Liver (tissue), 9 donors: Measurements from ENCODE around the gene SLC1A3. TPM values are rescaled to one million over a fixed set of nuclear protein-coding genes. Genes with fewer than 3 reads are reported as not detected.
A peak's percentile ranks its signal among the peaks of the same experiment; 100 is the strongest.

ENCODE experiments used
- DNase-seq: peaks from one replicate; pipeline ENCODE4 v3.0.0-alpha.2; 2017; ENCODE audit warnings: low spot score
- H3K27ac ChIP-seq, 2 donors: one replicate each; pipeline ENCODE4 v1.7.0; 2013; ENCODE audit warnings: inconsistent platforms in 2 of 2, low read length in 2 of 2, control low read depth in 1 of 2, low read depth in 1 of 2, mild to moderate bottlenecking in 1 of 2
- H3K27me3 ChIP-seq, 4 donors: one replicate each; pipeline versions ENCODE4 v1.6.1 to v1.7.0; 2013; ENCODE audit warnings: low read length in 3 of 4, inconsistent platforms in 1 of 4, mild to moderate bottlenecking in 1 of 4, moderate library complexity in 1 of 4; ENCODE audit not compliant: control insufficient read depth in 4 of 4, insufficient read depth in 4 of 4
- H3K36me3 ChIP-seq, 4 donors: one replicate each; pipeline versions ENCODE4 v1.6.1 to v1.7.0; 2013; ENCODE audit warnings: low read length in 3 of 4, mild to moderate bottlenecking in 3 of 4, low read depth in 1 of 4, moderate library complexity in 1 of 4; ENCODE audit not compliant: control insufficient read depth in 4 of 4, insufficient read depth in 3 of 4
- H3K4me1 ChIP-seq, 4 donors: one replicate each; pipeline versions ENCODE4 v1.6.1 to v1.7.0; 2013; ENCODE audit warnings: low read length in 3 of 4, mild to moderate bottlenecking in 3 of 4, moderate library complexity in 1 of 4; ENCODE audit not compliant: control insufficient read depth in 4 of 4, insufficient read depth in 4 of 4
- H3K4me3 ChIP-seq, 3 donors: one replicate each; pipeline versions ENCODE4 v1.6.1 to v1.7.0; 2013; ENCODE audit warnings: low read length in 3 of 3, control low read depth in 1 of 3, low read depth in 1 of 3, mild to moderate bottlenecking in 1 of 3
- H3K9ac ChIP-seq, 2 donors: one replicate each; pipeline ENCODE4 v1.7.0; 2013; ENCODE audit warnings: low read length in 2 of 2, mild to moderate bottlenecking in 2 of 2, moderate library complexity in 2 of 2, control low read depth in 1 of 2, low read depth in 1 of 2
- H3K9me3 ChIP-seq, 4 donors: one replicate each; pipeline versions ENCODE4 v1.6.1 to v1.7.0; 2013; ENCODE audit warnings: low read length in 3 of 4; ENCODE audit not compliant: control insufficient read depth in 4 of 4
- EGR1 ChIP-seq, 2 donors: IDR thresholded peaks; 2 replicates each; pipeline ENCODE4 v1.6.1; 2016 to 2018; ENCODE audit warnings: antibody characterized with exemption in 2 of 2, low read depth in 2 of 2
- FOXA1 ChIP-seq: IDR thresholded peaks from 2 replicates; pipeline ENCODE4 v1.6.1; 2016; ENCODE audit warnings: antibody characterized with exemption
- FOXA2 ChIP-seq: IDR thresholded peaks from 2 replicates; pipeline ENCODE4 v1.6.1; 2016; ENCODE audit warnings: antibody characterized with exemption
- HNF4A ChIP-seq, 2 donors: conservative IDR thresholded peaks; 2 replicates each; pipeline ENCODE4 v1.6.1; 2016; ENCODE audit warnings: antibody characterized with exemption in 2 of 2, mild to moderate bottlenecking in 2 of 2
- JUND ChIP-seq, 2 donors: IDR thresholded peaks; 2 replicates each; pipeline ENCODE4 v1.6.1; 2016; ENCODE audit warnings: antibody characterized with exemption in 2 of 2
- MAX ChIP-seq: IDR thresholded peaks from 2 replicates; pipeline ENCODE4 v1.6.1; 2016; ENCODE audit warnings: antibody characterized with exemption
- NR2F2 ChIP-seq: IDR thresholded peaks from 2 replicates; pipeline ENCODE4 v1.6.1; 2016; ENCODE audit warnings: antibody characterized with exemption
- RAD21 ChIP-seq, 2 donors: IDR thresholded peaks; 2 replicates each; pipeline ENCODE4 v1.6.1; 2016; ENCODE audit warnings: antibody characterized with exemption in 2 of 2, mild to moderate bottlenecking in 2 of 2
- RXRA ChIP-seq, 2 donors: IDR thresholded peaks; 2 replicates each; pipeline ENCODE4 v1.6.1; 2017 to 2018; ENCODE audit warnings: antibody characterized with exemption in 2 of 2, mild to moderate bottlenecking in 1 of 2
- SP1 ChIP-seq: IDR thresholded peaks from 2 replicates; pipeline ENCODE4 v1.6.1; 2018; ENCODE audit warnings: antibody characterized with exemption, mild to moderate bottlenecking
- TAF1 ChIP-seq: conservative IDR thresholded peaks from 2 replicates; pipeline ENCODE4 v1.6.1; 2016; ENCODE audit warnings: antibody characterized with exemption, mild to moderate bottlenecking
- YY1 ChIP-seq: IDR thresholded peaks from 2 replicates; pipeline ENCODE4 v1.6.1; 2016; ENCODE audit warnings: antibody characterized with exemption, mild to moderate bottlenecking
- WGBS: extraction: QIAGEN DNeasy Blood & Tissue Kit; methylation state at CpG from one replicate; pipeline ENCODE4 v1.1.7; 2013; 5-methylcytosine and 5-hydroxymethylcytosine counted together
- polyA plus RNA-seq, 2 donors: library from polyadenylated mRNA; stranded (reverse) in 1 of 2; unstranded in 1 of 2; fragments of 200-250 nt in 1 of 2; fragments of >200 nt in 1 of 2; fragmentation: Nextera tagmentation in 1 of 2; extraction: Ambion mirVana in 1 of 2; gene quantifications; one replicate each; pipeline versions ENCODE4 v1.2.1 to v1.2.3, GENCODE V29; 2013 to 2015
- total RNA-seq, 2 donors: library from RNA; depleted of rRNA; stranded (reverse); fragments of >200 nt; gene quantifications; one replicate each; pipeline ENCODE4 v1.2.3, GENCODE V29; 2014
- TF ChIP-seq, protein P1 (sequence below): IDR thresholded peaks from 2 replicates; pipeline ENCODE4 v1.6.1; 2016; ENCODE audit warnings: antibody characterized with exemption
- TF ChIP-seq, protein P2 (sequence below): fragments of 150-350 bp; IDR thresholded peaks from 2 replicates; pipeline ENCODE4 v1.5.1; 2017; ENCODE audit warnings: improper control_type of control experiment, low read depth, low read length; ENCODE audit not compliant: missing input control
- donor health status: healthy.
- donor health status: healthy.
- donor health status: healthy.
- donor health status: healthy.
- donor health status: healthy.

SLC1A3 gene
- total and polyA plus RNA-seq, 4 donors, result 1.8 to 8.8 (median 2.8) TPM

- TF ChIP-seq YY1 (no peak), HNF4A (conservative IDR thresholded peaks at IDR 0.05) (no peak), JUND (IDR thresholded peaks at IDR 0.05) (no peak), FOXA2 (no peak)
- H3K9ac ChIP-seq, result no peak overlapping the region
- DNase-seq, result no peak
- no peaks in the 10 kb centered on the region for H3K27me3 ChIP-seq
- H3K27ac ChIP-seq, result no peak overlapping the region
- H3K9me3 ChIP-seq, result no peaks in the 10 kb centered on the region
- peaks cover 2 to 9% (median 5%) of the 10 kb centered on the region in 4 donors for H3K4me1 ChIP-seq
- 85% methylated on average over 13 of the region's 13 CpGs for WGBS
- H3K36me3 ChIP-seq, result no peaks in the 10 kb centered on the region
- H3K4me3 ChIP-seq, result no peak overlapping the region
Observed at GRCh38 chr5:36685631-36686288, 79.4 kb downstream of the SLC1A3 start.

GRCh38 chr5:36686881-36687280 lies 80.5 kb downstream of the SLC1A3 start:
- Histone ChIP-seq H3K36me3 (no peaks in the 10 kb centered on the region), H3K4me1 (peaks cover 2 to 9% (median 5%) of the 10 kb centered on the region in 4 donors), H3K27ac (no peak overlapping the region), H3K9me3 (no peaks in the 10 kb centered on the region), H3K27me3 (no peaks in the 10 kb centered on the region), H3K4me3 (no peak overlapping the region), H3K9ac (no peak overlapping the region)
- DNase-seq, result no peak
- 72% methylated on average over 3 of the region's 3 CpGs for WGBS
- no peak for TF ChIP-seq EGR1 (IDR thresholded peaks at IDR 0.05; ENCODE audit: low read depth in 2 of 2)
- no peak for TF ChIP-seq TAF1
- no peak for TF ChIP-seq FOXA1
- no peak for TF ChIP-seq FOXA2
- no peak for TF ChIP-seq YY1
- peak; percentile 16 to 21 for TF ChIP-seq HNF4A (conservative IDR thresholded peaks at IDR 0.05)

- no peaks in the 10 kb centered on the region for H3K27me3 ChIP-seq
- H3K9ac ChIP-seq, result no peak overlapping the region
- 90% methylated on average over 6 of the region's 6 CpGs for WGBS
- no peaks in the 10 kb centered on the region for H3K36me3 ChIP-seq
- H3K9me3 ChIP-seq, result no peaks in the 10 kb centered on the region
- DNase-seq, result no peak
- no peak overlapping the region for H3K27ac ChIP-seq
- no peak overlapping the region for H3K4me3 ChIP-seq
- peaks cover 2 to 13% (median 6%) of the 10 kb centered on the region in 4 donors for H3K4me1 ChIP-seq
- TF ChIP-seq, protein P1, sequence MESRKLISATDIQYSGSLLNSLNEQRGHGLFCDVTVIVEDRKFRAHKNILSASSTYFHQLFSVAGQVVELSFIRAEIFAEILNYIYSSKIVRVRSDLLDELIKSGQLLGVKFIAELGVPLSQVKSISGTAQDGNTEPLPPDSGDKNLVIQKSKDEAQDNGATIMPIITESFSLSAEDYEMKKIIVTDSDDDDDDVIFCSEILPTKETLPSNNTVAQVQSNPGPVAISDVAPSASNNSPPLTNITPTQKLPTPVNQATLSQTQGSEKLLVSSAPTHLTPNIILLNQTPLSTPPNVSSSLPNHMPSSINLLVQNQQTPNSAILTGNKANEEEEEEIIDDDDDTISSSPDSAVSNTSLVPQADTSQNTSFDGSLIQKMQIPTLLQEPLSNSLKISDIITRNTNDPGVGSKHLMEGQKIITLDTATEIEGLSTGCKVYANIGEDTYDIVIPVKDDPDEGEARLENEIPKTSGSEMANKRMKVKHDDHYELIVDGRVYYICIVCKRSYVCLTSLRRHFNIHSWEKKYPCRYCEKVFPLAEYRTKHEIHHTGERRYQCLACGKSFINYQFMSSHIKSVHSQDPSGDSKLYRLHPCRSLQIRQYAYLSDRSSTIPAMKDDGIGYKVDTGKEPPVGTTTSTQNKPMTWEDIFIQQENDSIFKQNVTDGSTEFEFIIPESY, result no peak
- TF ChIP-seq TAF1 (no peak), RXRA (IDR thresholded peaks at IDR 0.05) (peak in 1 of 2 donors; percentile 52), SP1 (no peak), MAX (no peak), EGR1 (IDR thresholded peaks at IDR 0.05; ENCODE audit: low read depth in 2 of 2) (no peak), NR2F2 (no peak), RAD21 (IDR thresholded peaks at IDR 0.05) (peak in 1 of 2 donors; percentile 49), HNF4A (conservative IDR thresholded peaks at IDR 0.05) (peak in 1 of 2 donors; percentile 79), FOXA1 (no peak)
- TF ChIP-seq, protein P2, sequence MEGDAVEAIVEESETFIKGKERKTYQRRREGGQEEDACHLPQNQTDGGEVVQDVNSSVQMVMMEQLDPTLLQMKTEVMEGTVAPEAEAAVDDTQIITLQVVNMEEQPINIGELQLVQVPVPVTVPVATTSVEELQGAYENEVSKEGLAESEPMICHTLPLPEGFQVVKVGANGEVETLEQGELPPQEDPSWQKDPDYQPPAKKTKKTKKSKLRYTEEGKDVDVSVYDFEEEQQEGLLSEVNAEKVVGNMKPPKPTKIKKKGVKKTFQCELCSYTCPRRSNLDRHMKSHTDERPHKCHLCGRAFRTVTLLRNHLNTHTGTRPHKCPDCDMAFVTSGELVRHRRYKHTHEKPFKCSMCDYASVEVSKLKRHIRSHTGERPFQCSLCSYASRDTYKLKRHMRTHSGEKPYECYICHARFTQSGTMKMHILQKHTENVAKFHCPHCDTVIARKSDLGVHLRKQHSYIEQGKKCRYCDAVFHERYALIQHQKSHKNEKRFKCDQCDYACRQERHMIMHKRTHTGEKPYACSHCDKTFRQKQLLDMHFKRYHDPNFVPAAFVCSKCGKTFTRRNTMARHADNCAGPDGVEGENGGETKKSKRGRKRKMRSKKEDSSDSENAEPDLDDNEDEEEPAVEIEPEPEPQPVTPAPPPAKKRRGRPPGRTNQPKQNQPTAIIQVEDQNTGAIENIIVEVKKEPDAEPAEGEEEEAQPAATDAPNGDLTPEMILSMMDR, result no peak
Observed at GRCh38 chr5:36688722-36689121, 82.3 kb downstream of the SLC1A3 start.
